A673 (cell line): ENCODE results near the gene TRIM46. TPM values are rescaled to one million over a fixed set of nuclear protein-coding genes. Genes with fewer than 3 reads are reported as not detected.

Experiments
- BruUV-seq: library from RNA; stranded (reverse); fragments of 400-500 nt; replicated peaks from 2 replicates; lab custom pipeline; 2021; lab: Mats Ljungman, UMichigan
- CTCF ChIA-PET: fragments of 300-600 bp; sonication (Branson Sonifier 250); formaldehyde crosslinking; loops from one replicate; lab custom pipeline; 2022; ENCODE audit warnings: antibody characterized with exemption; lab: Charles Lee
- POLR2A ChIA-PET: fragments of 300-600 bp; sonication (Branson Sonifier 250); formaldehyde crosslinking; loops from one replicate; lab custom pipeline; 2022; ENCODE audit warnings: antibody characterized with exemption; ENCODE audit not compliant: low non-redundant PET; lab: Charles Lee
- DNase-seq: peaks from one replicate; pipeline ENCODE4 v3.0.0-alpha.2; 2015; ENCODE audit warnings: low spot score
- H3K27ac ChIP-seq: fragments of 200-600 bp; sonication (generic); 2 replicates; pipeline ENCODE4 v1.5.1; 2016; ENCODE audit warnings: mixed run types, low read depth, mild to moderate bottlenecking, mixed read lengths, antibody characterized with exemption, low read length; ENCODE audit not compliant: poor library complexity, severe bottlenecking
- H3K27me3 ChIP-seq: fragments of 200-600 bp; sonication (generic); replicated peaks from 2 replicates; pipeline ENCODE4 v1.6.1; 2017; ENCODE audit warnings: mixed run types, low read depth, mild to moderate bottlenecking, mixed read lengths, antibody characterized with exemption, low read length; ENCODE audit not compliant: insufficient read depth, poor library complexity
- H3K36me3 ChIP-seq: fragments of 200-600 bp; sonication (generic); 2 replicates; pipeline ENCODE4 v1.6.1; 2016; ENCODE audit warnings: mixed run types, mild to moderate bottlenecking, mixed read lengths, antibody characterized with exemption, low read length; ENCODE audit not compliant: insufficient read depth, poor library complexity, severe bottlenecking
- H3K4me1 ChIP-seq: fragments of 200-600 bp; sonication (generic); 2 replicates; pipeline ENCODE4 v1.6.1; 2017; ENCODE audit warnings: mixed run types, mild to moderate bottlenecking, mixed read lengths, antibody characterized with exemption, low read length; ENCODE audit not compliant: insufficient read depth, poor library complexity, severe bottlenecking
- H3K4me3 ChIP-seq: fragments of 200-600 bp; sonication (generic); 2 replicates; pipeline ENCODE4 v1.5.1; 2016; ENCODE audit warnings: low read depth, mixed run types, mild to moderate bottlenecking, mixed read lengths, low read length; ENCODE audit not compliant: poor library complexity, severe bottlenecking
- H3K9me3 ChIP-seq: fragments of 200-600 bp; sonication (generic); 2 replicates; pipeline ENCODE4 v1.6.1; 2016; ENCODE audit warnings: mixed run types, low read depth, mild to moderate bottlenecking, mixed read lengths, antibody characterized with exemption, low read length; ENCODE audit not compliant: poor library complexity, severe bottlenecking
- EZH2 ChIP-seq: fragments of 200-600 bp; sonication (generic); IDR thresholded peaks from 2 replicates; pipeline ENCODE4 v1.6.1; 2017; ENCODE audit warnings: borderline replicate concordance, low read depth, mild to moderate bottlenecking, mixed read lengths, antibody characterized with exemption, low read length; ENCODE audit not compliant: poor library complexity, severe bottlenecking
- intact Hi-C: fragments of 100-400 bp; cut with micrococcal nuclease; formaldehyde crosslinking; loops from one replicate; pipeline ENCODE4 v1.10.0; 2022; ENCODE audit not compliant: unreplicated experiment
- total RNA-seq: library from RNA; stranded (reverse); gene quantifications from 2 replicates; pipeline ENCODE4 v1.2.3, GENCODE V29; 2021
- TF ChIP-seq, protein P1 (sequence below): fragments of 300-800, 200-600 bp; sonication (generic); conservative IDR thresholded peaks from 2 replicates; pipeline ENCODE4 v1.5.1; 2017; ENCODE audit warnings: low read depth, mild to moderate bottlenecking, antibody characterized with exemption, low read length, moderate library complexity, mixed read lengths

The TRIM46 gene
- total RNA-seq, 1 experiment from 2014 or later = 5.1 TPM

DNA sequence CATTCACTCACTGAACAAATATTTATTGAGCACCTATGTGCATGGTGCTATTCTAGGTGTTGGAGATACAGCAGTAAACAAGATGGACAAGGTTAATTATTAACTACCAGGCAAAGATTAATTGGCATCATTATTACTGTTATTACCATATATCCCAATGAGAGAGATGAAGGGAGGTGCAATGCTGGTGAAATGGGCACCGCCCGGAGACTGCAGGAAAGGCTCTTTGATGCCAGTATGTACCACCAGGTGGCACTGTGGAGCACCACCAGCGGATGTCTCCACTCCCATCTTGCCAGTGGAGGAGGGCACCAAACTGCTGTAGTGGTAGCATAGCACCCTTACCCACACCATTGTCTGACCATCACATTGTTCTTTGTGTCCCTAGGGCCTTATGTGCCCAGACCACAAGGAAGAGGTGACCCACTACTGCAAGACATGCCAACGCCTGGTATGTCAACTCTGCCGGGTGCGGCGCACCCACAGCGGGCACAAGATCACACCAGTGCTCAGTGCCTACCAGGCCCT, 3.0 kb downstream of the TRIM46 start:
- TF ChIP-seq EZH2 = no peak
- TF ChIP-seq, protein P1, sequence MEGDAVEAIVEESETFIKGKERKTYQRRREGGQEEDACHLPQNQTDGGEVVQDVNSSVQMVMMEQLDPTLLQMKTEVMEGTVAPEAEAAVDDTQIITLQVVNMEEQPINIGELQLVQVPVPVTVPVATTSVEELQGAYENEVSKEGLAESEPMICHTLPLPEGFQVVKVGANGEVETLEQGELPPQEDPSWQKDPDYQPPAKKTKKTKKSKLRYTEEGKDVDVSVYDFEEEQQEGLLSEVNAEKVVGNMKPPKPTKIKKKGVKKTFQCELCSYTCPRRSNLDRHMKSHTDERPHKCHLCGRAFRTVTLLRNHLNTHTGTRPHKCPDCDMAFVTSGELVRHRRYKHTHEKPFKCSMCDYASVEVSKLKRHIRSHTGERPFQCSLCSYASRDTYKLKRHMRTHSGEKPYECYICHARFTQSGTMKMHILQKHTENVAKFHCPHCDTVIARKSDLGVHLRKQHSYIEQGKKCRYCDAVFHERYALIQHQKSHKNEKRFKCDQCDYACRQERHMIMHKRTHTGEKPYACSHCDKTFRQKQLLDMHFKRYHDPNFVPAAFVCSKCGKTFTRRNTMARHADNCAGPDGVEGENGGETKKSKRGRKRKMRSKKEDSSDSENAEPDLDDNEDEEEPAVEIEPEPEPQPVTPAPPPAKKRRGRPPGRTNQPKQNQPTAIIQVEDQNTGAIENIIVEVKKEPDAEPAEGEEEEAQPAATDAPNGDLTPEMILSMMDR = peak; percentile 95
- H3K36me3 ChIP-seq = peaks cover 4% of the 10 kb centered on the region
- no peak overlapping the region for H3K4me3 ChIP-seq
- peaks cover 24% of the 10 kb centered on the region for H3K4me1 ChIP-seq
- no TSS peak for BruUV-seq
- ChIA-PET POLR2A (no interaction called here), CTCF (interaction anchor here (0.9 to 3.9 kb wide), 4 partner anchors 17 to 85 kb away, joined by 4 to 39 read pairs (median 6); no protein-coding TSS in a partner anchor)
- peak; percentile 84 for DNase-seq
- H3K27ac ChIP-seq = no peak overlapping the region
- H3K27me3 ChIP-seq = no peaks in the 10 kb centered on the region
- no peaks in the 10 kb centered on the region for H3K9me3 ChIP-seq
- intact Hi-C loops = loop anchor here (10.0 kb wide), 2 partner anchors 148 to 418 kb away; partner anchors contain the start of gene RUSC1

- no peak overlapping the region for H3K4me3 ChIP-seq
- intact Hi-C loops = loop anchor here (10.0 kb wide), 2 partner anchors 147 to 417 kb away; partner anchors contain the start of gene RUSC1
- TF ChIP-seq, protein P1 = no peak
- TF ChIP-seq EZH2 = no peak
- no TSS peak for BruUV-seq
- peaks cover 4% of the 10 kb centered on the region for H3K36me3 ChIP-seq
- no peaks in the 10 kb centered on the region for H3K9me3 ChIP-seq
- no peak for DNase-seq
- H3K4me1 ChIP-seq = peaks cover 17% of the 10 kb centered on the region
- ChIA-PET POLR2A (no interaction called here), CTCF (interaction anchor here (0.9 to 1.2 kb wide), 2 partner anchors 16 to 86 kb away, joined by 4 to 7 read pairs; no protein-coding TSS in a partner anchor)
- H3K27ac ChIP-seq = no peak overlapping the region
- H3K27me3 ChIP-seq = no peaks in the 10 kb centered on the region
Measured at GRCh38 chr1:155177192-155177917, 3.7 kb downstream of the TRIM46 start.

DNA sequence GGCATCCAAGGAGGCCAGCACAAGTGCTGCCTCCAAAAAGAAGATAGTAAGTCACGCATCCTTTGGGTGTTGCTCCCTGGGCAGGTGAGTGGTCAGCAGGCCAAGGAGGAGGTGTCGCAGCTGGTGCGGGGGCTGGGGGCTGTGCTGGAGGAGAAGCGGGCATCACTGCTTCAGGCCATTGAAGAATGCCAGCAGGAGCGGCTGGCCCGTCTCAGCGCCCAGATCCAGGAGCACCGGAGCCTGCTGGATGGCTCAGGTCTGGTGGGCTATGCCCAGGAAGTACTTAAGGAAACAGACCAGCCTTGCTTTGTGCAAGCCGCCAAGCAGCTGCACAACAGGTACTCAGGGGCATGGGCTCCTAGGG, 4.3 kb downstream of the TRIM46 start:
- intact Hi-C loops = loop anchor here (10.0 kb wide), 2 partner anchors 147 to 417 kb away; partner anchors contain the start of gene RUSC1
- no peak for DNase-seq
- no TSS peak for BruUV-seq
- Histone ChIP-seq H3K27me3 (no peaks in the 10 kb centered on the region), H3K9me3 (no peaks in the 10 kb centered on the region), H3K36me3 (peaks cover 4% of the 10 kb centered on the region), H3K27ac (no peak overlapping the region), H3K4me1 (peaks cover 16% of the 10 kb centered on the region), H3K4me3 (no peak overlapping the region)
- TF ChIP-seq, protein P1 = no peak
- TF ChIP-seq EZH2 = no peak
- POLR2A ChIA-PET = no interaction called here
- CTCF ChIA-PET = interaction anchor here (1.2 kb wide), 1 partner anchor 16 kb away, joined by 7 read pairs; no protein-coding TSS in a partner anchor
